Peyer's patch (tissue), 4 donors: ENCODE measurements around the gene BCKDHB.

Experiments
- CTCF ChIP-seq, 6 experiments: fragments of 450-650 bp in 4 of 6; fragments of 200-600 bp in 2 of 6; sonication (generic) in 1 of 6; IDR thresholded peaks; one replicate each; pipeline ENCODE4 v1.5.1; 2017 to 2019; ENCODE audit warnings: antibody characterized with exemption in 6 of 6, mild to moderate bottlenecking in 3 of 6, moderate library complexity in 1 of 6
- POLR2A ChIP-seq, 2 donors: fragments of 450-650 bp; IDR thresholded peaks; one replicate each; pipeline ENCODE4 v1.5.1; 2017; ENCODE audit warnings: antibody characterized with exemption in 2 of 2, mild to moderate bottlenecking in 2 of 2, moderate library complexity in 2 of 2

DNA sequence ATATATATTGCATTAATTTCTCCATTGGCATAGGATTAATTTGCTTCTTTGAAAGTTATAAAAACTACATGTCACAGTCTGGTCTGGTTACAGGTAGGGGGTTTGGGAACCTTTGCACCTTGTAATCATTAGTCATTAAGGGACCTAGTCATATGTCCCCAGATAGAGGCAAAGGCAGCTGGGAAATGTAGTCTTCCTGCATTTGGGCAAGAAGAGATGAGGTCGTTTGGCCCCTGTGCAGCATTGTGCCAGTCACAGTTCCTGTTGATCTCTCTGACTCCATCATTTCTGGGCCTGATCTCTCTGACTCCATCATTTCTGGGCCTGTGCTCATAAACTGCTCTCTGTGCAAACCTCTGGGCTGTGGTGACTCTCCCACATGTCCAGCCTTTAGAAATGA lies 73.2 kb downstream of the BCKDHB start:
- no peak for TF ChIP-seq CTCF (IDR thresholded peaks at IDR 0.05)
- TF ChIP-seq POLR2A (IDR thresholded peaks at IDR 0.05) = no peak
